Stimulated activated CD4-positive, alpha-beta T cell treated with anti-CD3 and anti-CD28 coated beads, Interleukin-2, amount 100 ng/mL, for 24 hours (primary cell): ENCODE measurements around the gene SMOC2.

Source experiments
- DNase-seq, 2 donors: peaks; one replicate each; pipeline ENCODE4 v3.0.0-alpha.2; 2020

The SMOC2 gene

GRCh38 chr6:168448243-168448855 is 7.4 kb downstream of the SMOC2 start:
- no peak for DNase-seq

DNA sequence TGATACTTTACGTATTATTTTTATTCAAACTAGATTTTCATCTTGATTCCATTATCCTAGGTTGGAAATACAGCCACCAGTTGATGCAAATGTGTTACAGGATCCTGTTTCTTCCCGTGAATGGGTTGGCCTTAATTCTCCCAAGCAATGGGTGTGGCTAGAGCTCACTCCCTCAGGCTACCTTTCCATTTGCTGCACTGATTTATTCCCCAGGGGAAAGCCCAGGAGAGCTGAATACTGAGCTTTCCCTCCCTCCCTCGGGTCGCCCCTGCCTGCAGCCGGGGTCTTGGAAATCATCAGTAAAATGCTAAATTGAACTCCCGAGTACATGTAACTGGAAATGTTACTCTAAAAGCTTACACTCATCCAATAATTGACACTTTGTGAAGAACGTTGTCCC is 9.9 kb downstream of the SMOC2 start:
- no peak for DNase-seq

GRCh38 chr6:168451805-168452517 is 11.0 kb downstream of the SMOC2 start:
- DNase-seq, result no peak

GRCh38 chr6:168452685-168453377 is 11.8 kb downstream of the SMOC2 start:
- no peak for DNase-seq

DNA sequence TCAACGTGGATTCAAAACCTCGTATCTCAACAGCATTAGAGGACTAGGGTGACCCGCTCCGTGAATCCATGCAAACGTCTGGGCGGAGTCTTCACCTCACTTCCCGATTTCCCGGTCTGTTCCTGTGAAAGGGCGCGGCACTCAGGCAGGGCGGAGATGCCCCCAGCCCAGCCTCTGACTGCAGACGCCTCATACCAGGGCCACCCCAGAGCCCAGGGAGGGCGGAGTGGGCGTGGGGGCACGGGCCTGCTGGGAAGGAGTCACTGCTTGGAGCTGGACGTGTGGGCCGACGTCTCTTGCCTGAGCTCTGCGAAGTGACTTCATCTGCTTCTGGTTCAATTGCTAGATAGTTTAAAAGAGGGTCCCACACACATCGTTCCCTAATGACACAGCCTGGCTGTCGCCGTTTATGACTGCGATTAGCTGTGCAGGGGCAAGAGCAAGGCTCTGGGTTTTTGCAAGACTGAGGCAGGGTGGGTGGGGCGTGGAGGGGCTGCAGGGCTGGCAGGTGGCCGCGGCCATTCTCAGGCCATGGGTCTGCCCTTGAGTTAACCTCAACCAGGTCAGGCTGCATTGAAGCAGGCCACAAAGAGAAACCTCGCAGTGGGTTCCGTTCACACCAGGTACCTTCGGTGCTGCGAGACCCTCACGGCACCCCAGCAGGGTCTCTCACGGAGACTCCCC is 15.0 kb downstream of the SMOC2 start:
- no peak for DNase-seq

- no peak for DNase-seq
Measured at GRCh38 chr6:168456907-168457652, 16.1 kb downstream of the SMOC2 start.

DNA sequence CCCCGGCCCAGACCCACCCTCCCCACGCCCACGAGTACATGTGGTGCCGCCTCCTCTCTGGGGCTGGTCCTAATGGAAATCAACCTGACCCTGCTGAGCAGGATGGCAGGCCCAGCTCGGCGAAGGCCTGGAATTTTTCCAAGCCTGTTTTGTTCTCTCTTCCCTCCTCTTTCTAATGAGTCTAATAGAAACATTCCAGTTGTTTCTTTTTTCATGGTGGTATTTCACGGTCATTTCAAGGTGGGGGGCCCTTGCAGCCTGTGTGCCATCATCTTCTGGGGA is 16.6 kb downstream of the SMOC2 start:
- DNase-seq, result no peak

- no peak for DNase-seq
Measured at GRCh38 chr6:168458101-168458500, 17.1 kb downstream of the SMOC2 start.

GRCh38 chr6:168459572-168459971 is 18.6 kb downstream of the SMOC2 start:
- DNase-seq, result no peak

- no peak for DNase-seq
Measured at GRCh38 chr6:168462289-168462853, 21.4 kb downstream of the SMOC2 start.

DNA sequence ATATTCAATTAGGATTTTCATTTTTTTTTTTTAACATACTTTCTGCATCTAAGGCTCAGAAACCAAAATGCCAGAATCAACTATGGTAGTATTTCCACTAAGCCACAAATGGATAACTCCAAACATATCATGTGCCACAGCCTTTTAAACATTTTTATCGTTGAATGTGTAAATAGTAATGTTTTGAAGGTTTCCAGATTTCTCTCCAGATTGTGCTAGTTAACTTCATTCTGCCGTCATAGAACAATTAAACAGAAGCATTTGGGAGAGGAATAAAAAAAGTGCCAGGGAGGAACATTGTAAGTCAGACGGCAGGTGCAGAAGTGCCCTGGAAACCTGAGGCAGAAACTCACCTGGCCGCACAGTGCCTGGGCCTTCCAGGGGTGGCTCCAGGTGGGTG is 23.6 kb downstream of the SMOC2 start:
- DNase-seq, result no peak

- DNase-seq, result no peak
Measured at GRCh38 chr6:168468045-168468444, 27.1 kb downstream of the SMOC2 start.

DNA sequence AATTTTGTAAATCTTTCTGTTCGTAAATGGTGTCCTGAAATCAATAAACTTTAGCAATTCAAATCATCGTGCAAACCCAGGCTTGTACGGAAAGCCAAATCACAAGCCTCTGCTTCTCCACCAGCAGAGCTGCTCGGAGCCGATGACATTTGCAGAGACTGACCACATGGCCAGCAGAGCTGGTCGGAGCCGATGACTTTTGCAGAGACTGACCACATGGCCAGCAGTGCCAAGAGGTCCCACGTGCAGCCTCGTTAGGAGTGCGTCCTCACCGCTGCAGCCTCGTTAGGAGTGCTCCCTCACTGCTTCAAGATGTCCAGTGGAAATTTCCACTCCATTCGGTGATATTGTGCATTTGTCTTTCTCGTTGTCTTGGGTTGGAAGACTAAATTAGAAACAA is 28.5 kb downstream of the SMOC2 start:
- no peak for DNase-seq

- DNase-seq, result no peak
Measured at GRCh38 chr6:168469926-168470325, 28.9 kb downstream of the SMOC2 start.

DNA sequence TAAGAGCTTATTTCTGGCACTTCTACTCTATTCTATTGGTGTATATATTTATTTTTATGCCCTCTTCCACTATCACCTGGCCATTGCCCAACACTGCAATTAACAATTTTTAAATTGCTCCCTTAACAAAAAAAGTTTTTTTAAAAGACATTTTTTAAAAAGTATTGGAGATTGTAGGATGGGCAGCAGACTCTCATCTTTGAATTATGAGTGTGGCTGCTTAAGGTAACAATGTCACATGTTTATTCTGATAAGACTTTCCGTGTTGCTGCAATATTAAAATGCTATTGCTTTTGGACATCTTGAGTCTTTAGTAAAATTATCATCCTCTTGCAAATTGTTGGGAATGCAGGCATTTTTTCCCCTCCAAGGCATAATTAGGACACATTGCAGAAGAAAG is 31.4 kb downstream of the SMOC2 start:
- DNase-seq, result no peak

DNA sequence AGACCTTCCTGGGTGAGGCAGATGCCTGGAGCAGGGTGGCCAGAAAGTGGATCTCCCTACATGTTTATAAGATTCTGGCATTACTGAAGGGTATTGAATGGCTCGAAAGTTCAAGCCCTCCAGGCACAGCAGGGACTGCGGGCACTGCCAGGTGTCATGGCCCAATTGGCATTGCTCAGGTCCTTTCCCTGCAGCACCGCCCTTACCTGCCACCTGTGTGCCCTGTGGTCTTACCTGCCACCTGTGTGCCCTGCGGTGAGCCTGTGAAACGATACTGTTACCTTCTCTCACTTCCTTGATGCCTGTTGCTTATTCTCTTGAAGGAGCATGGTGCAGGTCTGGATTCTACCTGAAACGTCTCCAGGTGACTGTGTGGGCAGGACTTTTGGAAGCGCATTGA is 32.2 kb downstream of the SMOC2 start:
- DNase-seq, result no peak

GRCh38 chr6:168475188-168476013 is 34.4 kb downstream of the SMOC2 start:
- no peak for DNase-seq

DNA sequence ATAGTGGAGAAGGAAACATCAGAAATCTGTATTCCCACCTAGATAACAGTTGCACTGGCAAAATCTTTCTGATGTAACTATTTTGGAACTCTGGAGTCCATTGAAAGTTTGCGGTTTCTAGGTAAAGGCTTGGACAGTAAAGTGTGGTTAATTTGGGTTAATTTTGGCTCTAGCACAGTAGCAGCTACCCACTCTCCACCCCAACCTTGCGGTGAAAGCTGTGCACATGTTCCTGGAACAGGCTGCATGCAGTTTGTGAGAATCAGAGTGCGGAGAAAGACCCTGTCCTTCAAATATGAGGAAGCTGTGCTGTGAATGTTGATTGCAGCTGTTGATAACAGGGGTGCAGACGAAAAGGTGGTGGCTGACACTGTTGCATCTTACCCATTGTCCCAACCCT is 38.4 kb downstream of the SMOC2 start:
- DNase-seq, result no peak

GRCh38 chr6:168480481-168480880 is 39.5 kb downstream of the SMOC2 start:
- no peak for DNase-seq

DNA sequence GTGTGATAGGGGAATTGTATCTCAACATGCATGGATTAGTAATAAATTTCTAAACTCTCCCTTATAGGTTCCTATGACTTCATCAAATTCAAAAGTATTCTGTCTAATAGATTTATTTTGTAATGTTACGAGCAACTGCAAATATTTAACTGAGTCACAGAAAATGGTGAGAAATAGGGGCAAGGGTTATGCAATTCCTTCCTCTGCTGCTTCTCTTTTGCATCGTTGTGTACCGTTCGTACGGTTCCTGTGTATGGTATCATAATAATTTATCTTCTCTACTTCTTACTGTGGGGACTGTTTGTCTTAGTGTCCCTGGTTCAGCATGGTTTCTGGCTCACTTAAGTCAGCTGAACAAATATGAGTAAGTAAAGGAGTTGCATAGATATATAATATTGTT is 44.8 kb downstream of the SMOC2 start:
- no peak for DNase-seq

DNA sequence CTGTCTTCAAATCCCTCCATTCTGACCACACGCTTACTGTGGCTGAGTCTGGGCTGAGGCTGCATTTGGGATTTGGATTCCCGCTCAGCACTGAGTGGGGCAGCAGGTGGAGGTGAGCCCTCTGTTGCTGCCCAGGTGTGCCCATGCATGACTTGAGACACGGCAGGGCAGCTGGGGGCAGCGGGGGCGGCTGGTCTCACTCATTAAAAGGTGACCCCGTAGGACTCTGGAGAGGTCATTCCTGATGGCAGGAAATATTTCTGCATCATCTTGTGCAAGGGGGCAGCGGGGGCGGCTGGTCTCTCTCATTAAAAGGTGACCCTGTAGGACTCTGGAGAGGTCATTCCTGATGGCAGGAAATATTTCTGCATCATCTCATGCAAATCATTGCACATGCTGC is 49.8 kb downstream of the SMOC2 start:
- DNase-seq, result no peak

DNA sequence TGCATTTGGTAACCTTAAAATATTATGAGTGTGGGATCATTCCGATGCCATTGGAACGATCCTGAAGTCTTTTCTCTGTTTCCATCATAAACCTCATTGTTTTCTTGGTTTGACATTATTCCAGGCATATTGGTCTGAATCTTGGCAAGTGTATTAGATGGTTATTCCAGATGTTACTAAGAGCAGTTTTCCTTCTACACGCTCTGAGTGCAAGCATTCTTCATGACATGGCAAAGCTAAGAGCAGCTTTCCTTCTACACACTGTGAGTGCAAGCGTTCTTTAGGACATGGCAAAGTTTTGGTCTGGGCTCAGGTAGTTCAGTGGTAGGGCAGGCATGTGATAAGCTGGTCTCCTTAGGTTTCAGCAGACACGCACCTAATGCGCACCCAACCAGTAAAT is 53.0 kb downstream of the SMOC2 start:
- DNase-seq, result no peak
